GM23338 (cell line): Measurements from ENCODE around the gene MACF1. TPM values are rescaled to one million over a fixed set of nuclear protein-coding genes. Genes with fewer than 3 reads are reported as not detected.

Experiments
- ATAC-seq: fragments of 200-7000 bp; cut with Tn5 transposase; 3 replicates; pipeline ENCODE4 v1.9.1; 2020
- DNase-seq: peaks from one replicate; pipeline ENCODE4 v3.0.0-alpha.2; 2015; ENCODE audit warnings: low spot score
- H2AFZ ChIP-seq: fragments of 200-600 bp; sonication (generic); 2 replicates; pipeline ENCODE4 v1.8.0; 2016; ENCODE audit warnings: antibody characterized with exemption, mild to moderate bottlenecking, moderate library complexity
- H3F3A ChIP-seq: fragments of 200-600 bp; sonication (generic); replicated peaks from 2 replicates; pipeline ENCODE4 v1.8.0; 2017; ENCODE audit warnings: antibody characterized with exemption, mixed run types, low read depth
- H3K27ac ChIP-seq: fragments of 200-600 bp; sonication (generic); 2 replicates; pipeline ENCODE4 v1.6.1; 2016; ENCODE audit warnings: low read depth
- H3K27me3 ChIP-seq: fragments of 200-600 bp; sonication (generic); 2 replicates; pipeline ENCODE4 v1.8.0; 2016; ENCODE audit warnings: mild to moderate bottlenecking, mixed run types, moderate library complexity; ENCODE audit not compliant: insufficient read depth
- H3K36me3 ChIP-seq: fragments of 200-600 bp; sonication (generic); 2 replicates; pipeline ENCODE4 v1.8.0; 2016; ENCODE audit warnings: mild to moderate bottlenecking; ENCODE audit not compliant: insufficient read depth
- H3K4me1 ChIP-seq: fragments of 200-600 bp; sonication (generic); 2 replicates; pipeline ENCODE4 v1.8.0; 2016; ENCODE audit warnings: mild to moderate bottlenecking, moderate library complexity; ENCODE audit not compliant: insufficient read depth
- H3K4me2 ChIP-seq: fragments of 200-600 bp; sonication (generic); 2 replicates; pipeline ENCODE4 v1.7.1; 2017; ENCODE audit warnings: mixed run types
- H3K4me3 ChIP-seq: fragments of 200-600 bp; sonication (generic); 2 replicates; pipeline ENCODE4 v1.6.1; 2016; ENCODE audit warnings: mixed run types
- H3K79me2 ChIP-seq: fragments of 200-600 bp; sonication (generic); replicated peaks from 2 replicates; pipeline ENCODE4 v1.8.0; 2017; ENCODE audit warnings: mild to moderate bottlenecking; ENCODE audit not compliant: insufficient read depth
- H3K9me2 ChIP-seq: fragments of 200-600 bp; sonication (generic); 2 replicates; pipeline ENCODE4 v1.8.0; 2017; ENCODE audit not compliant: insufficient read depth
- H4K20me1 ChIP-seq: fragments of 200-600 bp; sonication (generic); replicated peaks from 2 replicates; pipeline ENCODE4 v1.8.0; 2017; ENCODE audit warnings: mild to moderate bottlenecking; ENCODE audit not compliant: insufficient read depth
- H3K27ac Mint-ChIP-seq: 2 replicates; pipeline ENCODE4 v1.8.0; 2020; ENCODE audit warnings: inconsistent platforms, mild to moderate bottlenecking, moderate library complexity, mixed read lengths
- H3K27me3 Mint-ChIP-seq: 3 replicates; pipeline ENCODE4 v1.8.0; 2022; ENCODE audit warnings: low read depth, mild to moderate bottlenecking, moderate library complexity, mixed read lengths, inconsistent platforms; ENCODE audit not compliant: insufficient read depth, poor library complexity
- H3K36me3 Mint-ChIP-seq: 3 replicates; pipeline ENCODE4 v1.8.0; 2021; ENCODE audit warnings: low read depth, mild to moderate bottlenecking, inconsistent platforms, moderate library complexity, mixed read lengths
- H3K4me1 Mint-ChIP-seq: 3 replicates; pipeline ENCODE4 v1.8.0; 2020; ENCODE audit warnings: mild to moderate bottlenecking, inconsistent platforms, mixed read lengths
- H3K4me3 Mint-ChIP-seq: 3 replicates; pipeline ENCODE4 v1.8.0; 2021; ENCODE audit warnings: moderate library complexity, mild to moderate bottlenecking, inconsistent platforms, mixed read lengths
- H3K9me3 Mint-ChIP-seq: 3 replicates; pipeline ENCODE4 v1.8.0; 2020; ENCODE audit warnings: moderate library complexity, mild to moderate bottlenecking, inconsistent platforms, mixed read lengths
- CREB1 ChIP-seq: fragments of 250-450 bp; sonication (Bioruptor Pico); IDR thresholded peaks from 2 replicates; pipeline ENCODE4 v1.5.0; 2020; ENCODE audit warnings: low read depth, mild to moderate bottlenecking, moderate library complexity
- CTCF ChIP-seq, 2 experiments: fragments of 200-600 bp in 1 of 2; sonication (generic) in 1 of 2; conservative IDR thresholded peaks; 2 replicates each; pipeline versions ENCODE4 v1.5.1 to v1.6.1; 2016 to 2017; ENCODE audit warnings: antibody characterized with exemption in 2 of 2, low read depth in 2 of 2, mild to moderate bottlenecking in 2 of 2, moderate library complexity in 1 of 2
- ETS1 ChIP-seq: IDR thresholded peaks from 2 replicates; pipeline ENCODE4 v1.6.1; 2016; ENCODE audit warnings: antibody characterized with exemption
- EZH2 ChIP-seq: fragments of 200-600 bp; sonication (generic); IDR thresholded peaks from one replicate; pipeline ENCODE4 v1.8.0; 2017; ENCODE audit warnings: antibody characterized with exemption, mild to moderate bottlenecking, low read depth; ENCODE audit not compliant: unreplicated experiment
- JUNB ChIP-seq: IDR thresholded peaks from one replicate; pipeline ENCODE4 v1.6.1; 2016; ENCODE audit warnings: antibody characterized with exemption; ENCODE audit not compliant: unreplicated experiment
- POLR2AphosphoS5 ChIP-seq: IDR thresholded peaks from 2 replicates; pipeline ENCODE4 v1.6.1; 2016; ENCODE audit warnings: antibody characterized with exemption, low read depth
- REST ChIP-seq: IDR thresholded peaks from one replicate; pipeline ENCODE4 v1.6.1; 2018; ENCODE audit warnings: antibody characterized with exemption; ENCODE audit not compliant: unreplicated experiment
- ZNF114 ChIP-seq: fragments of 250-450 bp; sonication (Bioruptor Pico); IDR thresholded peaks from 2 replicates; pipeline ENCODE4 v1.5.0; 2020; ENCODE audit warnings: mild to moderate bottlenecking, moderate library complexity
- ZNF331 ChIP-seq: fragments of 250-450 bp; sonication (Bioruptor Pico); IDR thresholded peaks from 2 replicates; pipeline ENCODE4 v1.5.0; 2020; ENCODE audit warnings: low read depth, mild to moderate bottlenecking, moderate library complexity
- ZNF462 ChIP-seq: fragments of 250-450 bp; sonication (Bioruptor Pico); IDR thresholded peaks from 2 replicates; pipeline ENCODE4 v1.5.0; 2020; ENCODE audit warnings: mild to moderate bottlenecking, moderate library complexity
- polyA plus RNA-seq: library from polyadenylated mRNA; unstranded; fragments of >200 nt; fragmentation: Nextera tagmentation; extraction: Ambion mirVana; gene quantifications from 2 replicates; pipeline ENCODE4 v1.2.1, GENCODE V29; 2016
- total RNA-seq: library from RNA; depleted of rRNA; stranded (reverse); fragments of >200 nt; shearing (Covaris generic); gene quantifications from 2 replicates; pipeline ENCODE4 v1.2.3, GENCODE V29; 2014

The MACF1 gene
- total and polyA plus RNA-seq, 2 experiments from 2014 or later: 104 to 399 TPM

GRCh38 chr1:39164256-39164655 is 40.2 kb upstream of the MACF1 start:
- peaks cover 98% of the 10 kb centered on the region for H3K79me2 ChIP-seq

More at GRCh38 chr1:39164256-39164655, 40.2 kb upstream of the MACF1 start:
- ATAC-seq (no peak), DNase-seq (no peak)
- Histone ChIP-seq H3K27ac (peak overlapping the region; percentile 77), H3K36me3 (no peaks in the 10 kb centered on the region), H3F3A (no peaks in the 10 kb centered on the region), H3K9me2 (no peaks in the 10 kb centered on the region), H3K4me3 (no peak overlapping the region), H4K20me1 (peaks cover 13% of the 10 kb centered on the region; the same call in 1 of the 2 replicates), H3K4me1 (peaks cover 68% of the 10 kb centered on the region), H3K27me3 (no peaks in the 10 kb centered on the region), H3K4me2 (peak overlapping the region; percentile 34), H2AFZ (no peak overlapping the region)
- Mint-ChIP-seq H3K4me3 (no peak overlapping the region), H3K27me3 (peaks cover 2% of the 10 kb centered on the region), H3K4me1 (peaks cover 68% of the 10 kb centered on the region), H3K27ac (no peak overlapping the region), H3K36me3 (no peaks in the 10 kb centered on the region; the same call in 2 of the 3 replicates), H3K9me3 (no peaks in the 10 kb centered on the region)
- TF ChIP-seq CREB1 (CRISPR knock-in tag): no peak
- no peak for TF ChIP-seq EZH2
- TF ChIP-seq ZNF331 (CRISPR knock-in tag): no peak
- no peak for TF ChIP-seq POLR2AphosphoS5
- TF ChIP-seq JUNB: no peak
- no peak for TF ChIP-seq REST
- no peak for TF ChIP-seq CTCF (conservative IDR thresholded peaks at IDR 0.05; ENCODE audit: low read depth in 2 of 2)
- no peak for TF ChIP-seq ETS1
- TF ChIP-seq ZNF462 (CRISPR knock-in tag): no peak
- TF ChIP-seq ZNF114 (CRISPR knock-in tag): no peak
